K562 (cell line): ENCODE results near the gene VMP1. TPM values are rescaled to one million over a fixed set of nuclear protein-coding genes. Genes with fewer than 3 reads are reported as not detected.
A peak's percentile ranks its signal among the peaks of the same experiment; 100 is the strongest.

Experiments
- ADNP ChIP-seq: fragments of 200-800 bp; sonication (Bioruptor generic); IDR thresholded peaks from 2 replicates; pipeline ENCODE4 v1.6.1; 2016; ENCODE audit warnings: missing genetic modification characterization, missing compliant biosample characterization
- HDAC8 ChIP-seq: fragments of 450-650 bp; IDR thresholded peaks from 2 replicates; pipeline ENCODE4 v1.6.1; 2016; ENCODE audit warnings: mild to moderate bottlenecking, missing genetic modification characterization, moderate library complexity, missing compliant biosample characterization
- HNRNPK ChIP-seq: fragments of 200-400 bp; formaldehyde crosslinking; IDR thresholded peaks from one replicate; pipeline ENCODE4 v1.6.1; 2018; ENCODE audit warnings: mild to moderate bottlenecking, low read depth, low read length; ENCODE audit not compliant: poor library complexity, severe bottlenecking
- KAT7 ChIP-seq: sonication (generic); formaldehyde crosslinking; IDR thresholded peaks from 2 replicates; pipeline ENCODE4 v1.8.0; 2022; ENCODE audit warnings: missing genetic modification reagents, mild to moderate bottlenecking, borderline replicate concordance
- MED1 ChIP-seq: sonication (generic); formaldehyde crosslinking; IDR thresholded peaks from 2 replicates; pipeline ENCODE4 v1.8.1; 2023; ENCODE audit warnings: missing genetic modification reagents, borderline replicate concordance
- ZBTB7A ChIP-seq: IDR thresholded peaks from 2 replicates; pipeline ENCODE4 v1.6.1; 2011; ENCODE audit warnings: low read depth, mild to moderate bottlenecking, low read length, moderate library complexity, borderline replicate concordance; ENCODE audit not compliant: control insufficient read depth
- ZKSCAN8 ChIP-seq: fragments of 200-800 bp; sonication (Bioruptor generic); IDR thresholded peaks from 2 replicates; pipeline ENCODE4 v1.6.1; 2016; ENCODE audit warnings: missing genetic modification characterization, missing compliant biosample characterization
- ZNF311 ChIP-seq: fragments of 250-450 bp; sonication (Bioruptor Pico); IDR thresholded peaks from 2 replicates; pipeline ENCODE4 v1.4.0; 2020; ENCODE audit warnings: mild to moderate bottlenecking, moderate library complexity
- ZNF75A ChIP-seq: fragments of 450-650 bp; formaldehyde crosslinking; IDR thresholded peaks from 2 replicates; pipeline ENCODE4 v1.4.0; 2020; ENCODE audit warnings: mild to moderate bottlenecking
- polyA plus RNA-seq, 8 experiments: library from polyadenylated mRNA; depleted of rRNA in 4 of 8; stranded (reverse) in 5 of 8; unstranded in 3 of 8; fragments of >200 nt; fragmentation: Nextera tagmentation in 2 of 8; fragmentation: Illumina TruSeq in 1 of 8; extraction: Ambion mirVana in 2 of 8; extraction: Trizol in 1 of 8; gene quantifications; 2 replicates each; pipeline versions ENCODE4 v1.2.1 to v1.2.3, GENCODE V29; 2011 to 2014; ENCODE audit warnings: inconsistent platforms in 1 of 8, missing spikeins in 1 of 8
- total RNA-seq, 7 experiments: library from RNA; depleted of rRNA in 6 of 7; stranded (reverse); fragments of >200 nt in 6 of 7; fragmentation: Illumina TruSeq in 2 of 7; extraction: Trizol in 2 of 7; gene quantifications; 2 replicates each; pipeline versions ENCODE4 v1.2.1 to v1.2.3, GENCODE V29; 2011 to 2021; ENCODE audit warnings: low replicate concordance in 1 of 7
- TF ChIP-seq, protein P1 (sequence below): fragments of 250-450 bp; sonication (Bioruptor Pico); IDR thresholded peaks from 2 replicates; pipeline ENCODE4 v1.4.0; 2020
- TF ChIP-seq, protein P2 (sequence below): fragments of 450-650 bp; formaldehyde crosslinking; IDR thresholded peaks from 2 replicates; pipeline ENCODE4 v1.4.0; 2020; ENCODE audit warnings: mild to moderate bottlenecking, moderate library complexity
- TF ChIP-seq, protein P3 (sequence below): fragments of 250-450 bp; sonication (Bioruptor Pico); IDR thresholded peaks from 2 replicates; pipeline ENCODE4 v1.4.0; 2020; ENCODE audit warnings: mild to moderate bottlenecking, moderate library complexity, borderline replicate concordance
- TF ChIP-seq, protein P4 (sequence below): fragments of 250-450 bp; sonication (Bioruptor Pico); IDR thresholded peaks from 2 replicates; pipeline ENCODE4 v1.6.1; 2021; ENCODE audit warnings: mild to moderate bottlenecking
- TF ChIP-seq, protein P5 (sequence below): fragments of 250-450 bp; sonication (Bioruptor Pico); IDR thresholded peaks from 2 replicates; pipeline ENCODE4 v1.8.0; 2021; ENCODE audit warnings: moderate library complexity, mild to moderate bottlenecking, inconsistent platforms

The VMP1 gene
- total and polyA plus RNA-seq, 9 of the 15 experiments (the other 6 are each of a cell fraction or from before 2014, with no cell fraction given): 123 to 304 (median 151) TPM

DNA sequence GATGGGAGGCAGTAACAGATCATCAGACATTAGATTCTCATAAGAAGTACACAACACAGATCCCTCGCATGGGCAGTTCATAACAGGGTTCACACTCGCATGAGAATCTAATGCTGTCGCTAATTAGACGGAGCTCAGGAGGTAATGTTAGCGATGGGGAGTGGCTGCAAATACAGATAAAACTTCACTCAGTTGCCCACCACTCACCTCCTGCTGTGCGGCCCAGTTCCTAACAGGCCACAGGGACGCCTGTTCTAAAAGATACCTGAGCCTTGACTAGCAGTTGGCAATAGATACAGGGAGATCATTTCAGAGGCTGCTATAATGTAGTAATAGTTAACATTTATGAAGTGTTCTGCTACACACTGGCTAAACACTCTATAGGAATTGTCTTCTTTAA is 5.2 kb upstream of the VMP1 start (continued):
- TF ChIP-seq, protein P1, sequence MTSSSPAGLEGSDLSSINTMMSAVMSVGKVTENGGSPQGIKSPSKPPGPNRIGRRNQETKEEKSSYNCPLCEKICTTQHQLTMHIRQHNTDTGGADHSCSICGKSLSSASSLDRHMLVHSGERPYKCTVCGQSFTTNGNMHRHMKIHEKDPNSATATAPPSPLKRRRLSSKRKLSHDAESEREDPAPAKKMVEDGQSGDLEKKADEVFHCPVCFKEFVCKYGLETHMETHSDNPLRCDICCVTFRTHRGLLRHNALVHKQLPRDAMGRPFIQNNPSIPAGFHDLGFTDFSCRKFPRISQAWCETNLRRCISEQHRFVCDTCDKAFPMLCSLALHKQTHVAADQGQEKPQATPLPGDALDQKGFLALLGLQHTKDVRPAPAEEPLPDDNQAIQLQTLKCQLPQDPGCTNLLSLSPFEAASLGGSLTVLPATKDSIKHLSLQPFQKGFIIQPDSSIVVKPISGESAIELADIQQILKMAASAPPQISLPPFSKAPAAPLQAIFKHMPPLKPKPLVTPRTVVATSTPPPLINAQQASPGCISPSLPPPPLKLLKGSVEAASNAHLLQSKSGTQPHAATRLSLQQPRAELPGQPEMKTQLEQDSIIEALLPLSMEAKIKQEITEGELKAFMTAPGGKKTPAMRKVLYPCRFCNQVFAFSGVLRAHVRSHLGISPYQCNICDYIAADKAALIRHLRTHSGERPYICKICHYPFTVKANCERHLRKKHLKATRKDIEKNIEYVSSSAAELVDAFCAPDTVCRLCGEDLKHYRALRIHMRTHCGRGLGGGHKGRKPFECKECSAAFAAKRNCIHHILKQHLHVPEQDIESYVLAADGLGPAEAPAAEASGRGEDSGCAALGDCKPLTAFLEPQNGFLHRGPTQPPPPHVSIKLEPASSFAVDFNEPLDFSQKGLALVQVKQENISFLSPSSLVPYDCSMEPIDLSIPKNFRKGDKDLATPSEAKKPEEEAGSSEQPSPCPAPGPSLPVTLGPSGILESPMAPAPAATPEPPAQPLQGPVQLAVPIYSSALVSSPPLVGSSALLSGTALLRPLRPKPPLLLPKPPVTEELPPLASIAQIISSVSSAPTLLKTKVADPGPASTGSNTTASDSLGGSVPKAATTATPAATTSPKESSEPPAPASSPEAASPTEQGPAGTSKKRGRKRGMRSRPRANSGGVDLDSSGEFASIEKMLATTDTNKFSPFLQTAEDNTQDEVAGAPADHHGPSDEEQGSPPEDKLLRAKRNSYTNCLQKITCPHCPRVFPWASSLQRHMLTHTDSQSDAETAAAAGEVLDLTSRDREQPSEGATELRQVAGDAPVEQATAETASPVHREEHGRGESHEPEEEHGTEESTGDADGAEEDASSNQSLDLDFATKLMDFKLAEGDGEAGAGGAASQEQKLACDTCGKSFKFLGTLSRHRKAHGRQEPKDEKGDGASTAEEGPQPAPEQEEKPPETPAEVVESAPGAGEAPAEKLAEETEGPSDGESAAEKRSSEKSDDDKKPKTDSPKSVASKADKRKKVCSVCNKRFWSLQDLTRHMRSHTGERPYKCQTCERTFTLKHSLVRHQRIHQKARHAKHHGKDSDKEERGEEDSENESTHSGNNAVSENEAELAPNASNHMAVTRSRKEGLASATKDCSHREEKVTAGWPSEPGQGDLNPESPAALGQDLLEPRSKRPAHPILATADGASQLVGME (CRISPR knock-in tag): no peak
- TF ChIP-seq, protein P2, sequence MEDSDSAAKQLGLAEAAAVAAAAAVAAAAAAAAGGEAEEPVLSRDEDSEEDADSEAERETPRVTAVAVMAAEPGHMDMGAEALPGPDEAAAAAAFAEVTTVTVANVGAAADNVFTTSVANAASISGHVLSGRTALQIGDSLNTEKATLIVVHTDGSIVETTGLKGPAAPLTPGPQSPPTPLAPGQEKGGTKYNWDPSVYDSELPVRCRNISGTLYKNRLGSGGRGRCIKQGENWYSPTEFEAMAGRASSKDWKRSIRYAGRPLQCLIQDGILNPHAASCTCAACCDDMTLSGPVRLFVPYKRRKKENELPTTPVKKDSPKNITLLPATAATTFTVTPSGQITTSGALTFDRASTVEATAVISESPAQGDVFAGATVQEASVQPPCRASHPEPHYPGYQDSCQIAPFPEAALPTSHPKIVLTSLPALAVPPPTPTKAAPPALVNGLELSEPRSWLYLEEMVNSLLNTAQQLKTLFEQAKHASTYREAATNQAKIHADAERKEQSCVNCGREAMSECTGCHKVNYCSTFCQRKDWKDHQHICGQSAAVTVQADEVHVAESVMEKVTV: no peak
- TF ChIP-seq ZKSCAN8 (CRISPR knock-in tag) (0 out of 2 replicates have a peak, but pooled peaks have one; percentile 27), KAT7 (CRISPR knock-in tag) (peak; percentile 26; the same call in 1 of the 2 replicates), ZNF75A (CRISPR knock-in tag) (no peak), ZBTB7A (peak; percentile 58; the same call in 1 of the 2 replicates), ADNP (tag) (no peak), ZNF311 (CRISPR knock-in tag) (no peak), MED1 (CRISPR knock-in tag) (no peak), HDAC8 (tag) (no peak), HNRNPK (no peak)
- TF ChIP-seq, protein P3, sequence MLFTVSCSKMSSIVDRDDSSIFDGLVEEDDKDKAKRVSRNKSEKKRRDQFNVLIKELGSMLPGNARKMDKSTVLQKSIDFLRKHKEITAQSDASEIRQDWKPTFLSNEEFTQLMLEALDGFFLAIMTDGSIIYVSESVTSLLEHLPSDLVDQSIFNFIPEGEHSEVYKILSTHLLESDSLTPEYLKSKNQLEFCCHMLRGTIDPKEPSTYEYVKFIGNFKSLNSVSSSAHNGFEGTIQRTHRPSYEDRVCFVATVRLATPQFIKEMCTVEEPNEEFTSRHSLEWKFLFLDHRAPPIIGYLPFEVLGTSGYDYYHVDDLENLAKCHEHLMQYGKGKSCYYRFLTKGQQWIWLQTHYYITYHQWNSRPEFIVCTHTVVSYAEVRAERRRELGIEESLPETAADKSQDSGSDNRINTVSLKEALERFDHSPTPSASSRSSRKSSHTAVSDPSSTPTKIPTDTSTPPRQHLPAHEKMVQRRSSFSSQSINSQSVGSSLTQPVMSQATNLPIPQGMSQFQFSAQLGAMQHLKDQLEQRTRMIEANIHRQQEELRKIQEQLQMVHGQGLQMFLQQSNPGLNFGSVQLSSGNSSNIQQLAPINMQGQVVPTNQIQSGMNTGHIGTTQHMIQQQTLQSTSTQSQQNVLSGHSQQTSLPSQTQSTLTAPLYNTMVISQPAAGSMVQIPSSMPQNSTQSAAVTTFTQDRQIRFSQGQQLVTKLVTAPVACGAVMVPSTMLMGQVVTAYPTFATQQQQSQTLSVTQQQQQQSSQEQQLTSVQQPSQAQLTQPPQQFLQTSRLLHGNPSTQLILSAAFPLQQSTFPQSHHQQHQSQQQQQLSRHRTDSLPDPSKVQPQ: no peak
- TF ChIP-seq, protein P4, sequence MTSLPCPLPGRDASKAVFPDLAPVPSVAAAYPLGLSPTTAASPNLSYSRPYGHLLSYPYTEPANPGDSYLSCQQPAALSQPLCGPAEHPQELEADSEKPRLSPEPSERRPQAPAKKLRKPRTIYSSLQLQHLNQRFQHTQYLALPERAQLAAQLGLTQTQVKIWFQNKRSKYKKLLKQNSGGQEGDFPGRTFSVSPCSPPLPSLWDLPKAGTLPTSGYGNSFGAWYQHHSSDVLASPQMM (CRISPR knock-in tag): no peak
- TF ChIP-seq, protein P5, sequence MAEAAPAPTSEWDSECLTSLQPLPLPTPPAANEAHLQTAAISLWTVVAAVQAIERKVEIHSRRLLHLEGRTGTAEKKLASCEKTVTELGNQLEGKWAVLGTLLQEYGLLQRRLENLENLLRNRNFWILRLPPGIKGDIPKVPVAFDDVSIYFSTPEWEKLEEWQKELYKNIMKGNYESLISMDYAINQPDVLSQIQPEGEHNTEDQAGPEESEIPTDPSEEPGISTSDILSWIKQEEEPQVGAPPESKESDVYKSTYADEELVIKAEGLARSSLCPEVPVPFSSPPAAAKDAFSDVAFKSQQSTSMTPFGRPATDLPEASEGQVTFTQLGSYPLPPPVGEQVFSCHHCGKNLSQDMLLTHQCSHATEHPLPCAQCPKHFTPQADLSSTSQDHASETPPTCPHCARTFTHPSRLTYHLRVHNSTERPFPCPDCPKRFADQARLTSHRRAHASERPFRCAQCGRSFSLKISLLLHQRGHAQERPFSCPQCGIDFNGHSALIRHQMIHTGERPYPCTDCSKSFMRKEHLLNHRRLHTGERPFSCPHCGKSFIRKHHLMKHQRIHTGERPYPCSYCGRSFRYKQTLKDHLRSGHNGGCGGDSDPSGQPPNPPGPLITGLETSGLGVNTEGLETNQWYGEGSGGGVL (CRISPR knock-in tag): no peak
